Left ventricle myocardium superior (tissue), 1 donor: ENCODE data around the gene PRND. TPM values are rescaled to one million over a fixed set of nuclear protein-coding genes. Genes with fewer than 3 reads are reported as not detected.
"Not testable (repeated sequence)": the region's sequence is repeated elsewhere in the genome, so short reads cannot be mapped to it uniquely, and the experiment has no call there.

Experiments used
- ATAC-seq: fragments of 200-7000 bp; cut with Tn5 transposase; one replicate; pipeline ENCODE4 v1.9.1; 2020; ENCODE audit warnings: mild to moderate bottlenecking, moderate library complexity
- DNase-seq: peaks from one replicate; pipeline ENCODE4 v3.0.0-alpha.2; 2020
- intact Hi-C: fragments of 100-400 bp; cut with micrococcal nuclease; formaldehyde crosslinking; loops from one replicate; pipeline ENCODE4 v1.11.0; 2022
- total RNA-seq: library from RNA; stranded (reverse); fragmentation: NEBNext Ultra II Directional; extraction: Animal tissue kit (Norgen Biotek cat#: 25700); gene quantifications from one replicate; pipeline ENCODE4 v1.2.1, GENCODE V29; 2021
- donor health status: DM: no; HTN: yes; CAD: no; lungs with severe emphysema.

PRND gene
- total RNA-seq, 1 donor from 2014 or later: not detected

- ATAC-seq (no peak), DNase-seq (no peak)
- intact Hi-C loops: no loop called here
These were observed 48.3 kb downstream of the PRND start for GRCh38 chr20:4770026-4770425.

- intact Hi-C loops: no loop called here
- ATAC-seq (no peak), DNase-seq (no peak)
These were observed 49.3 kb downstream of the PRND start for GRCh38 chr20:4771004-4771403.

- no peak for ATAC-seq
- intact Hi-C loops: no loop called here
- DNase-seq: no peak
These were observed 50.4 kb downstream of the PRND start for GRCh38 chr20:4772132-4772531.

- DNase-seq, ATAC-seq, intact Hi-C loops: not testable (repeated sequence)
These were observed 51.3 kb downstream of the PRND start for GRCh38 chr20:4773014-4773413.

GRCh38 chr20:4773736-4774135, 52.0 kb downstream of the PRND start:
- ATAC-seq: no peak
- intact Hi-C loops: no loop called here
- no peak for DNase-seq

- intact Hi-C loops: no loop called here
- DNase-seq (no peak), ATAC-seq (no peak)
These were observed 52.5 kb downstream of the PRND start for GRCh38 chr20:4774207-4774606.

- intact Hi-C loops: no loop called here
- ATAC-seq (no peak), DNase-seq (no peak)
These were observed 53.8 kb downstream of the PRND start for GRCh38 chr20:4775322-4776078.

GRCh38 chr20:4776079-4776630, 54.4 kb downstream of the PRND start:
- DNase-seq (no peak), ATAC-seq (no peak)
- intact Hi-C loops: no loop called here

Other genes with a start within 250 kb of the PRND start
- gene PRNP, start 35.5 kb upstream of the PRND start, total RNA-seq: 153 TPM
- gene RASSF2, start 101.7 kb downstream of the PRND start, total RNA-seq: 3.7 TPM